Neural cell (in vitro differentiated cells): ENCODE results near the gene RBPJL.

ENCODE experiments used
- EP300 ChIP-seq: fragments of 450-650 bp; conservative IDR thresholded peaks from 2 replicates; pipeline ENCODE4 v1.6.1; 2014; ENCODE audit warnings: antibody characterized with exemption, mild to moderate bottlenecking, moderate library complexity; ENCODE audit not compliant: poor library complexity, severe bottlenecking
- REST ChIP-seq: IDR thresholded peaks from 2 replicates; pipeline ENCODE4 v1.6.1; 2012; ENCODE audit warnings: borderline replicate concordance
- TF ChIP-seq, protein P1 (sequence below): fragments of 450-650 bp; IDR thresholded peaks from 2 replicates; pipeline ENCODE4 v1.5.1; 2014; ENCODE audit warnings: antibody characterized with exemption, mild to moderate bottlenecking, moderate library complexity; ENCODE audit not compliant: poor library complexity, severe bottlenecking

- TF ChIP-seq REST (no peak), EP300 (no peak)
- TF ChIP-seq, protein P1, sequence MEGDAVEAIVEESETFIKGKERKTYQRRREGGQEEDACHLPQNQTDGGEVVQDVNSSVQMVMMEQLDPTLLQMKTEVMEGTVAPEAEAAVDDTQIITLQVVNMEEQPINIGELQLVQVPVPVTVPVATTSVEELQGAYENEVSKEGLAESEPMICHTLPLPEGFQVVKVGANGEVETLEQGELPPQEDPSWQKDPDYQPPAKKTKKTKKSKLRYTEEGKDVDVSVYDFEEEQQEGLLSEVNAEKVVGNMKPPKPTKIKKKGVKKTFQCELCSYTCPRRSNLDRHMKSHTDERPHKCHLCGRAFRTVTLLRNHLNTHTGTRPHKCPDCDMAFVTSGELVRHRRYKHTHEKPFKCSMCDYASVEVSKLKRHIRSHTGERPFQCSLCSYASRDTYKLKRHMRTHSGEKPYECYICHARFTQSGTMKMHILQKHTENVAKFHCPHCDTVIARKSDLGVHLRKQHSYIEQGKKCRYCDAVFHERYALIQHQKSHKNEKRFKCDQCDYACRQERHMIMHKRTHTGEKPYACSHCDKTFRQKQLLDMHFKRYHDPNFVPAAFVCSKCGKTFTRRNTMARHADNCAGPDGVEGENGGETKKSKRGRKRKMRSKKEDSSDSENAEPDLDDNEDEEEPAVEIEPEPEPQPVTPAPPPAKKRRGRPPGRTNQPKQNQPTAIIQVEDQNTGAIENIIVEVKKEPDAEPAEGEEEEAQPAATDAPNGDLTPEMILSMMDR = no peak
These were observed 26.6 kb upstream of the RBPJL start for GRCh38 chr20:45279992-45280391.
